Measurements from ENCODE around the gene C15orf39. TPM values are rescaled to one million over a fixed set of nuclear protein-coding genes. Genes with fewer than 3 reads are reported as not detected.

Gene C15orf39
- total and polyA plus RNA-seq, 9 of the 15 experiments (the other 6 are each of a cell fraction or from before 2014, with no cell fraction given): 0.31 to 29.8 (median 4.4) TPM

DNA sequence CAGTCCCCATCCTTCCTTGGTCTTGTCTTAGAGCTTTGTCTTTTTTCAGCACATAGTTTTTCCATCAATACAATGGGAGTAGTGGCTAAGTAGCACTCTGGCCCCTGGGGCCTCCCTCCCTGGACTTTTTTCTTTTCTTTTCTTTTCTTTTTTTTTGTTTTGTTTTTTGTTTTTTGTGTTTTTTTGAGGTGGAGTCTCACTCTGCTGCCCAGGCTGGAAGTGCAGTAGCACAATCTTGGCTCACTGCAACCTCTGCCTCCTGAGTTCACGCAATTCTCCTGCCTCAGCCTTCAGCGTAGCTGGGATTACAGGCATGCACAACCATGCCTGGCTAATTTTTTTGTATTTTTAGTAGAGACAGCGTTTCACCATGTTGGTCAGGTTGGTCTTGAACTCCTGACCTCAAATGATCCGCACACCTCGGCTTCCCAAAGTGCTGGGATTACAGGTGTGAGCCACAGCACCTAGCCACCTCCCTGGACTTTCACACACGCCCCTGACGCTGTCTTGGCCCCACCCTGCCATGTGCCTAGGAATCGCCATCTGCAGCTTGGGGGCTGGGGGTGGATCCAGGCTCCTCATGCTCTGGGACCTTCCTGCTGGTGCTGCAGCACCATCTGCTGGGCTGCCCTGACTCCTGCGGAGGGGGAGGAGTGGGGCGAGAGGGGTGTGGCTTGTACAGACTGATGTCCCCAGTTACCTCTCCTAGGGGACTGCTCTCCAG lies 2.8 kb downstream of the C15orf39 start (continued):
- TF ChIP-seq, protein P1, sequence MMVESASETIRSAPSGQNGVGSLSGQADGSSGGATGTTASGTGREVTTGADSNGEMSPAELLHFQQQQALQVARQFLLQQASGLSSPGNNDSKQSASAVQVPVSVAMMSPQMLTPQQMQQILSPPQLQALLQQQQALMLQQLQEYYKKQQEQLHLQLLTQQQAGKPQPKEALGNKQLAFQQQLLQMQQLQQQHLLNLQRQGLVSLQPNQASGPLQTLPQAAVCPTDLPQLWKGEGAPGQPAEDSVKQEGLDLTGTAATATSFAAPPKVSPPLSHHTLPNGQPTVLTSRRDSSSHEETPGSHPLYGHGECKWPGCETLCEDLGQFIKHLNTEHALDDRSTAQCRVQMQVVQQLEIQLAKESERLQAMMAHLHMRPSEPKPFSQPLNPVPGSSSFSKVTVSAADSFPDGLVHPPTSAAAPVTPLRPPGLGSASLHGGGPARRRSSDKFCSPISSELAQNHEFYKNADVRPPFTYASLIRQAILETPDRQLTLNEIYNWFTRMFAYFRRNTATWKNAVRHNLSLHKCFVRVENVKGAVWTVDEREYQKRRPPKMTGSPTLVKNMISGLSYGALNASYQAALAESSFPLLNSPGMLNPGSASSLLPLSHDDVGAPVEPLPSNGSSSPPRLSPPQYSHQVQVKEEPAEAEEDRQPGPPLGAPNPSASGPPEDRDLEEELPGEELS (CRISPR knock-in tag; IDR thresholded peaks at IDR 0.05; ENCODE audit: borderline replicate concordance): peak; percentile 94; the same call in 1 of the 2 replicates
- TF ChIP-seq HCFC1 (IDR thresholded peaks at IDR 0.05; ENCODE audit: low read depth, low read length) (peak; percentile 58), MTA3 (IDR thresholded peaks at IDR 0.05; ENCODE audit: borderline replicate concordance) (peak; percentile 62; the same call in 1 of the 2 replicates), SMAD4 (CRISPR knock-in tag; conservative IDR thresholded peaks at IDR 0.05) (0 out of 2 replicates have a peak, but pooled peaks have one; percentile 23), PTRF (tag; IDR thresholded peaks at IDR 0.05) (no peak), TBL1XR1 (IDR thresholded peaks at IDR 0.05; ENCODE audit: low read length in 2 of 2) (peak in 1 of 2 experiments; percentile 86; a peak in 2 of 4 replicates), HDAC1 (IDR thresholded peaks at IDR 0.05) (peak in 1 of 2 experiments; percentile 92; a peak in 2 of 4 replicates), SAP30 (IDR thresholded peaks at IDR 0.05; ENCODE audit: borderline replicate concordance, insufficient read depth, low read depth, low read length, poor library complexity, severe bottlenecking) (peak; percentile 71), NBN (IDR thresholded peaks at IDR 0.05; ENCODE audit: low read depth) (peak; percentile 49), ZBTB7A (IDR thresholded peaks at IDR 0.05; ENCODE audit: borderline replicate concordance, control insufficient read depth, low read depth, low read length) (peak; percentile 73; the same call in 1 of the 2 replicates), ELF1 (tag; IDR thresholded peaks at IDR 0.05) (peak; percentile 19; the same call in 1 of the 2 replicates)
- TF ChIP-seq, protein P2, sequence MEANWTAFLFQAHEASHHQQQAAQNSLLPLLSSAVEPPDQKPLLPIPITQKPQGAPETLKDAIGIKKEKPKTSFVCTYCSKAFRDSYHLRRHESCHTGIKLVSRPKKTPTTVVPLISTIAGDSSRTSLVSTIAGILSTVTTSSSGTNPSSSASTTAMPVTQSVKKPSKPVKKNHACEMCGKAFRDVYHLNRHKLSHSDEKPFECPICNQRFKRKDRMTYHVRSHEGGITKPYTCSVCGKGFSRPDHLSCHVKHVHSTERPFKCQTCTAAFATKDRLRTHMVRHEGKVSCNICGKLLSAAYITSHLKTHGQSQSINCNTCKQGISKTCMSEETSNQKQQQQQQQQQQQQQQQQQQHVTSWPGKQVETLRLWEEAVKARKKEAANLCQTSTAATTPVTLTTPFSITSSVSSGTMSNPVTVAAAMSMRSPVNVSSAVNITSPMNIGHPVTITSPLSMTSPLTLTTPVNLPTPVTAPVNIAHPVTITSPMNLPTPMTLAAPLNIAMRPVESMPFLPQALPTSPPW (CRISPR knock-in tag; IDR thresholded peaks at IDR 0.05): peak; percentile 95
- TF ChIP-seq, protein P3, sequence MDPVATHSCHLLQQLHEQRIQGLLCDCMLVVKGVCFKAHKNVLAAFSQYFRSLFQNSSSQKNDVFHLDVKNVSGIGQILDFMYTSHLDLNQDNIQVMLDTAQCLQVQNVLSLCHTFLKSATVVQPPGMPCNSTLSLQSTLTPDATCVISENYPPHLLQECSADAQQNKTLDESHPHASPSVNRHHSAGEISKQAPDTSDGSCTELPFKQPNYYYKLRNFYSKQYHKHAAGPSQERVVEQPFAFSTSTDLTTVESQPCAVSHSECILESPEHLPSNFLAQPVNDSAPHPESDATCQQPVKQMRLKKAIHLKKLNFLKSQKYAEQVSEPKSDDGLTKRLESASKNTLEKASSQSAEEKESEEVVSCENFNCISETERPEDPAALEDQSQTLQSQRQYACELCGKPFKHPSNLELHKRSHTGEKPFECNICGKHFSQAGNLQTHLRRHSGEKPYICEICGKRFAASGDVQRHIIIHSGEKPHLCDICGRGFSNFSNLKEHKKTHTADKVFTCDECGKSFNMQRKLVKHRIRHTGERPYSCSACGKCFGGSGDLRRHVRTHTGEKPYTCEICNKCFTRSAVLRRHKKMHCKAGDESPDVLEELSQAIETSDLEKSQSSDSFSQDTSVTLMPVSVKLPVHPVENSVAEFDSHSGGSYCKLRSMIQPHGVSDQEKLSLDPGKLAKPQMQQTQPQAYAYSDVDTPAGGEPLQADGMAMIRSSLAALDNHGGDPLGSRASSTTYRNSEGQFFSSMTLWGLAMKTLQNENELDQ (CRISPR knock-in tag; IDR thresholded peaks at IDR 0.05; ENCODE audit: borderline replicate concordance): peak; percentile 86; the same call in 1 of the 2 replicates
- TF ChIP-seq, protein P4, sequence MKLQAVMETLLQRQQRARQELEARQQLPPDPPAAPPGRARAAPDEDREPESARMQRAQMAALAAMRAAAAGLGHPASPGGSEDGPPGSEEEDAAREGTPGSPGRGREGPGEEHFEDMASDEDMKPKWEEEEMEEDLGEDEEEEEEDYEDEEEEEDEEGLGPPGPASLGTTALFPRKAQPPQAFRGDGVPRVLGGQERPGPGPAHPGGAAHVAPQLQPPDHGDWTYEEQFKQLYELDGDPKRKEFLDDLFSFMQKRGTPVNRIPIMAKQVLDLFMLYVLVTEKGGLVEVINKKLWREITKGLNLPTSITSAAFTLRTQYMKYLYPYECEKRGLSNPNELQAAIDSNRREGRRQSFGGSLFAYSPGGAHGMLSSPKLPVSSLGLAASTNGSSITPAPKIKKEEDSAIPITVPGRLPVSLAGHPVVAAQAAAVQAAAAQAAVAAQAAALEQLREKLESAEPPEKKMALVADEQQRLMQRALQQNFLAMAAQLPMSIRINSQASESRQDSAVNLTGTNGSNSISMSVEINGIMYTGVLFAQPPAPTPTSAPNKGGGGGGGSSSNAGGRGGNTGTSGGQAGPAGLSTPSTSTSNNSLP (IDR thresholded peaks at IDR 0.05; ENCODE audit: borderline replicate concordance, low read depth, low read length): no peak
- TF ChIP-seq, protein P5, sequence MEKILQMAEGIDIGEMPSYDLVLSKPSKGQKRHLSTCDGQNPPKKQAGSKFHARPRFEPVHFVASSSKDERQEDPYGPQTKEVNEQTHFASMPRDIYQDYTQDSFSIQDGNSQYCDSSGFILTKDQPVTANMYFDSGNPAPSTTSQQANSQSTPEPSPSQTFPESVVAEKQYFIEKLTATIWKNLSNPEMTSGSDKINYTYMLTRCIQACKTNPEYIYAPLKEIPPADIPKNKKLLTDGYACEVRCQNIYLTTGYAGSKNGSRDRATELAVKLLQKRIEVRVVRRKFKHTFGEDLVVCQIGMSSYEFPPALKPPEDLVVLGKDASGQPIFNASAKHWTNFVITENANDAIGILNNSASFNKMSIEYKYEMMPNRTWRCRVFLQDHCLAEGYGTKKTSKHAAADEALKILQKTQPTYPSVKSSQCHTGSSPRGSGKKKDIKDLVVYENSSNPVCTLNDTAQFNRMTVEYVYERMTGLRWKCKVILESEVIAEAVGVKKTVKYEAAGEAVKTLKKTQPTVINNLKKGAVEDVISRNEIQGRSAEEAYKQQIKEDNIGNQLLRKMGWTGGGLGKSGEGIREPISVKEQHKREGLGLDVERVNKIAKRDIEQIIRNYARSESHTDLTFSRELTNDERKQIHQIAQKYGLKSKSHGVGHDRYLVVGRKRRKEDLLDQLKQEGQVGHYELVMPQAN (IDR thresholded peaks at IDR 0.05; ENCODE audit: borderline replicate concordance): peak; percentile 91
